Large intestine (tissue), 12 donors: ENCODE measurements around the gene IAPP. TPM values are rescaled to one million over a fixed set of nuclear protein-coding genes. Genes with fewer than 3 reads are reported as not detected.

Experiments used
- DNase-seq, 2 donors: peaks; one replicate each; pipeline versions ENCODE4 v3.0.0 to v3.0.0-alpha.2; 2013
- H3K27ac ChIP-seq: one replicate; pipeline ENCODE4 v1.5.1; 2013; ENCODE audit warnings: low read length
- H3K27me3 ChIP-seq: 2 replicates; pipeline ENCODE4 v1.6.1; 2013; ENCODE audit warnings: low read length; ENCODE audit not compliant: control insufficient read depth, insufficient read depth
- H3K36me3 ChIP-seq: 2 replicates; pipeline ENCODE4 v1.6.1; 2013; ENCODE audit warnings: low read length; ENCODE audit not compliant: control insufficient read depth, insufficient read depth
- H3K4me1 ChIP-seq: one replicate; pipeline ENCODE4 v1.6.1; 2013; ENCODE audit warnings: low read length; ENCODE audit not compliant: control insufficient read depth, insufficient read depth
- H3K4me3 ChIP-seq: one replicate; pipeline ENCODE4 v1.5.1; 2013; ENCODE audit warnings: low read length
- H3K9me3 ChIP-seq: one replicate; pipeline ENCODE4 v1.6.1; 2013; ENCODE audit warnings: mild to moderate bottlenecking, low read depth, low read length, moderate library complexity; ENCODE audit not compliant: control insufficient read depth
- whole genome bisulfite sequencing: methylation state at CpG from one replicate; pipeline ENCODE4 v1.1.5; 2013; ENCODE audit warnings: low lambda C conversion rate; ENCODE audit not compliant: insufficient coverage; 5-methylcytosine and 5-hydroxymethylcytosine counted together
- long read RNA-seq, 11 donors: transcript quantifications; one replicate each; lab custom pipeline, GENCODE V29; 2026
- polyA plus RNA-seq: library from polyadenylated mRNA; unstranded; fragments of 120-200 nt; gene quantifications from one replicate; pipeline ENCODE4 v1.2.1, GENCODE V29; 2013

The IAPP gene
- 0.10 TPM for polyA plus RNA-seq
- long read RNA-seq, donor 1: 0 reads
- long read RNA-seq, donor 2: 0 reads
- long read RNA-seq, donor 3: 0 reads
- long read RNA-seq, donor 4: 0 reads
- long read RNA-seq, donor 5: 0 reads
- long read RNA-seq, donor 6: 0 reads
- long read RNA-seq, donor 7: 0 reads
- long read RNA-seq, donor 8, partial matches to known transcripts: 0 of 1 reads
- long read RNA-seq, donor 8, other reads (novel, unspliced or antisense): 0 of 1 reads
- long read RNA-seq, donor 9: 0 reads
- long read RNA-seq, donor 10: 0 reads
- long read RNA-seq, donor 11: 0 reads

DNA sequence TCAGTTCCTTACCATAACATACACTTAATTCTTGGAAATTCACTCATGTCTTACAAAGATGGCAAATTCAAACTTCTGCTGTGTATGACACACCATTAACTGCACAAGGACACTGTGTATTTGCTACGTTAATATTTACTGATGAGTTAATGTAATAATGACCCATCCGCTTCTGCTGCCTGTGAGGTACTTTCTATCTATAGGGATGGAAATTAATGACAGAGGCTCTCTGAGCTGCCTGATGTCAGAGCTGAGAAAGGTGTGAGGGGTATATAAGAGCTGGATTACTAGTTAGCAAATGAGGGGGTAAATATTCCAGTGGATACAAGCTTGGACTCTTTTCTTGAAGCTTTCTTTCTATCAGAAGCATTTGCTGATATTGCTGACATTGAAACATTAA is at the start of gene IAPP:
TSS of gene IAPP (plus strand) at position 301 of the 400 bp plus-strand sequence. CDS start 450 bp downstream, outside the sequence.
- WGBS: 60% methylated on average over 1 of the region's 2 CpGs
- Histone ChIP-seq H3K9me3 (no peaks in the 10 kb centered on the region), H3K4me1 (no peaks in the 10 kb centered on the region), H3K4me3 (no peak within 1 kb of the TSS), H3K27ac (no peak within 1 kb of the TSS), H3K36me3 (no peaks in the 10 kb centered on the region), H3K27me3 (peaks cover 3% of the 10 kb centered on the region)
- DNase-seq: no peak

DNA sequence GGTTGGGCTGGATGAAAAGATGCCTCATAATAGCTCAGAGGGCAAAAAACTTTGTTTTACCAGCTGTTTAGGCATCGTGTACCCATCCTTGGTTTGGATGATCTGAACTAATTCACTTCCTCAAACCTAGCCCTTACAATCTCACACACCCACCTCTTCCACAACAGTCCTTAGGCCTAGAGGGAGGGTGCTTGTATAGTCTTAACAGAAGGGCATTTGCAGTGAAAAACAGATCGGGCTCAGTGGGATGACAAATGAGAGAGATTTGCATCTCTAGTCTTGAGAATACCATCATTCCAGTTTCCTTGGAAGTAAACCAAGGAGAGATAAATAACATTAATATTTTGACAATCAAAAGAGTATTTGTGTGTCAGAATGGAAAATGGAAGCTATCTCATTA is 49.0 kb upstream of the IAPP start:
- no peaks in the 10 kb centered on the region for H3K4me1 ChIP-seq
- no peak for DNase-seq
- no peak overlapping the region for H3K4me3 ChIP-seq
- H3K9me3 ChIP-seq: no peaks in the 10 kb centered on the region
- no peaks in the 10 kb centered on the region for H3K36me3 ChIP-seq
- no peak overlapping the region for H3K27ac ChIP-seq
- 60% methylated on average over 1 of the region's 2 CpGs for WGBS
- no peaks in the 10 kb centered on the region for H3K27me3 ChIP-seq

- Histone ChIP-seq H3K27ac (no peak overlapping the region), H3K4me3 (no peak overlapping the region), H3K9me3 (no peaks in the 10 kb centered on the region), H3K27me3 (no peaks in the 10 kb centered on the region), H3K4me1 (no peaks in the 10 kb centered on the region), H3K36me3 (no peaks in the 10 kb centered on the region)
- WGBS: 47% methylated on average over 1 of the region's 1 CpG
- no peak for DNase-seq
Measured at GRCh38 chr12:21324551-21324950, 48.2 kb upstream of the IAPP start.

- no peaks in the 10 kb centered on the region for H3K9me3 ChIP-seq
- H3K4me3 ChIP-seq: no peak overlapping the region
- H3K27ac ChIP-seq: no peak overlapping the region
- H3K36me3 ChIP-seq: no peaks in the 10 kb centered on the region
- no peaks in the 10 kb centered on the region for H3K4me1 ChIP-seq
- no peak for DNase-seq
- no peaks in the 10 kb centered on the region for H3K27me3 ChIP-seq
Measured at GRCh38 chr12:21328578-21328977, 44.1 kb upstream of the IAPP start.

- H3K9me3 ChIP-seq: no peaks in the 10 kb centered on the region
- no peaks in the 10 kb centered on the region for H3K27me3 ChIP-seq
- 73% methylated on average over 1 of the region's 1 CpG for WGBS
Measured at GRCh38 chr12:21330682-21331253, 41.9 kb upstream of the IAPP start.

GRCh38 chr12:21334771-21335325 is 37.9 kb upstream of the IAPP start, which contains the start of gene SLCO1A2:
Gene SLCO1A2 (minus strand): TSS chr12:21334917. CDS start chr12:21334647, 270 bp downstream.
- no peaks in the 10 kb centered on the region for H3K27me3 ChIP-seq
- H3K36me3 ChIP-seq: no peaks in the 10 kb centered on the region
- 90% methylated on average over 1 of the region's 3 CpGs for WGBS
- H3K9me3 ChIP-seq: no peaks in the 10 kb centered on the region
- no peak within 1 kb of the TSS for H3K4me3 ChIP-seq
- no peaks in the 10 kb centered on the region for H3K4me1 ChIP-seq
- DNase-seq: no peak
- H3K27ac ChIP-seq: no peak within 1 kb of the TSS

More at GRCh38 chr12:21330682-21331253, 41.9 kb upstream of the IAPP start:
- Histone ChIP-seq H3K36me3 (no peaks in the 10 kb centered on the region), H3K4me3 (no peak overlapping the region), H3K27ac (no peak overlapping the region), H3K4me1 (no peaks in the 10 kb centered on the region)
- DNase-seq: no peak

GRCh38 chr12:21336656-21337055 is 36.0 kb upstream of the IAPP start:
- no peak overlapping the region for H3K27ac ChIP-seq
- H3K27me3 ChIP-seq: no peaks in the 10 kb centered on the region
- no peaks in the 10 kb centered on the region for H3K4me1 ChIP-seq
- 80% methylated on average over 2 of the region's 5 CpGs for WGBS
- no peaks in the 10 kb centered on the region for H3K36me3 ChIP-seq
- no peaks in the 10 kb centered on the region for H3K9me3 ChIP-seq
- DNase-seq: no peak
- no peak overlapping the region for H3K4me3 ChIP-seq

- H3K9me3 ChIP-seq: no peaks in the 10 kb centered on the region
- DNase-seq: no peak
- H3K27ac ChIP-seq: no peak overlapping the region
- no peak overlapping the region for H3K4me3 ChIP-seq
- no peaks in the 10 kb centered on the region for H3K4me1 ChIP-seq
- no peaks in the 10 kb centered on the region for H3K27me3 ChIP-seq
- no peaks in the 10 kb centered on the region for H3K36me3 ChIP-seq
Measured at GRCh38 chr12:21337453-21337852, 35.2 kb upstream of the IAPP start.

DNA sequence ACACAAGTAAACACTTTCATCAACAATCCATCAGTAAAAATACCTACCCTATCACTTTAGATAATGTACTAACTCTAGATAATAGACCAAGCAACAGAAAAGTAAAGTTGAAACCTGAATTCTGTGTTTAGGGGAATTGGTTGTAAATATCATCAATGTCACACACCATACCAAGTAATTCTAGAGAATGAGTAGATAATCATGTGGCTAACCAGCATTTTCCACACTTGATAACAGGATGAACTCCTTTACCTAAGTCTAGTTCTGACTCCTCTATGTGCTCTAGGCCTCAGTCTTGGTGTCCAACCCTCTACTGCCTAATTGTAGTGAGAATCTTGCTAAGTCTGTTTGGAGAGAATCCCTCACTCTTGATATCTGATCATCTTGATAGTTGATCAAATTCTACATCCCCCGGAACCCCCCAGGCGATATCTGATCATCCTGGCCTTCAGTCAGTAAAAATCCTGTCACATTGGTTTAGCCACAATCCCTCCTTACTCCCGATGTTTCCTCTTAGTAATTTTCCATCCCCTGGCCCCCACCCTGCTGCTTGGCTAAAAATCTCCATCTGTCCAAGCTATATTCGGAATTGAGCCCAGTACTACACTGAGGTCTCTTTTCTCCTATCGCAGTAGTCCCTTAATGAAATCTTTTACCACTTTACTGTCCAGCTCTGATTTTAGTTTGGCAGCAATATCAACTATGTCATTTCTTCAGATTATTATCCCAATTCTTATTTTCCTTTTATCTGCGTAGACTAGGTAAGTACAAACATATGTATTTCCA is 34.5 kb upstream of the IAPP start:
- Histone ChIP-seq H3K4me3 (no peak overlapping the region), H3K27ac (no peak overlapping the region), H3K36me3 (no peaks in the 10 kb centered on the region), H3K9me3 (no peaks in the 10 kb centered on the region), H3K4me1 (no peaks in the 10 kb centered on the region), H3K27me3 (no peaks in the 10 kb centered on the region)
- DNase-seq: no peak
- 98% methylated on average over 6 of the region's 6 CpGs for WGBS

DNA sequence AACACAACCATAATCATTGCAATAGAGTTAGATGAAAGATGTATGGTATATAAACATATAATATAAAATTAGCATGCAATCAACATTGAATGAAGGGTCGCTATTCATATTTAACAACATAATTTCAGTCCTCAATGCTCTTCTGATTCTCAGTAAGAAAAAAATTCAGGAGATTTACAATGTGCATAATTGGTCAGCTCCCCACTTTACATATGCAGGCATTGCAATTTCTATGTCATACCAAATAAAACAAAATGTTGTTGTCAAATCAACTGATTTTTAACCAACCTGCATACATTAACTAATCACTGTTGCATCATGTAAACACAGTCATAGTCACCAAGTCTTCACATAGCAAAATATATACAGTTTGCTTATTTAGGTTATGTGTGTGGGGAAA is 32.8 kb upstream of the IAPP start:
- Histone ChIP-seq H3K27ac (no peak overlapping the region), H3K36me3 (no peaks in the 10 kb centered on the region), H3K4me3 (no peak overlapping the region), H3K27me3 (no peaks in the 10 kb centered on the region), H3K4me1 (no peaks in the 10 kb centered on the region), H3K9me3 (no peaks in the 10 kb centered on the region)
- no peak for DNase-seq
- WGBS: 100% methylated on average over 1 of the region's 1 CpG
